Muscle layer of duodenum (tissue), 2 donors: ENCODE data around the gene SPATA20.
A peak's percentile ranks its signal among the peaks of the same experiment; 100 is the strongest.

ENCODE experiments used
- H3K27ac ChIP-seq: one replicate; pipeline ENCODE4 v1.7.0; 2013; ENCODE audit warnings: mild to moderate bottlenecking, low read length
- H3K27me3 ChIP-seq: one replicate; pipeline ENCODE4 v1.7.0; 2013; ENCODE audit warnings: low read depth, mild to moderate bottlenecking, control low read depth, low read length
- H3K36me3 ChIP-seq, 2 donors: one replicate each; pipeline ENCODE4 v1.7.0; 2013; ENCODE audit warnings: low read length in 2 of 2, control low read depth in 1 of 2, mild to moderate bottlenecking in 1 of 2; ENCODE audit not compliant: insufficient read depth in 2 of 2, control insufficient read depth in 1 of 2
- H3K4me1 ChIP-seq, 2 donors: one replicate each; pipeline ENCODE4 v1.7.0; 2013; ENCODE audit warnings: low read length in 2 of 2, mild to moderate bottlenecking in 2 of 2, control low read depth in 1 of 2, moderate library complexity in 1 of 2; ENCODE audit not compliant: insufficient read depth in 2 of 2, control insufficient read depth in 1 of 2
- H3K4me3 ChIP-seq, 2 donors: one replicate each; pipeline ENCODE4 v1.7.0; 2013; ENCODE audit warnings: low read length in 2 of 2, low read depth in 1 of 2, mild to moderate bottlenecking in 1 of 2
- H3K9me3 ChIP-seq, 2 donors: one replicate each; pipeline ENCODE4 v1.7.0; 2013; ENCODE audit warnings: low read length in 2 of 2, control low read depth in 1 of 2, mild to moderate bottlenecking in 1 of 2; ENCODE audit not compliant: control insufficient read depth in 1 of 2
- donor health status: healthy.

The SPATA20 gene

DNA sequence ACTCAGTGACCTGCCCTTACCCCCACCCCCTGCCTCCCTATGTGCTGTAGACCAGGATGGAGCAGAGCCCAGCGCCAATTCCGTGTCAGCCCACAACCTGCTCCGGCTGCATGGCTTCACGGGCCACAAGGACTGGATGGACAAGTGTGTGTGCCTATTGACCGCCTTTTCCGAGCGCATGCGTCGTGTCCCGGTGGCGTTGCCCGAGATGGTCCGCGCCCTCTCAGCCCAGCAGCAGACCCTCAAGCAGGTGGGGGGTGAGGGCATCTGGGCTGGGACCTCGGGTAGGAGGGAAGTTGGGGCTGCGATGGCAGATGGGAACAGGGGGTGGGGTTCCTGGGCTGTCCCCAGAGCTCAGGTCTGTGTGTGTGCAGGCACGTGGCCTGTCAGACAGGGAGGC, 7.2 kb downstream of the SPATA20 start:
- Histone ChIP-seq H3K4me3 (no peak overlapping the region), H3K27ac (no peak overlapping the region), H3K4me1 (peaks cover 0 to 10% of the 10 kb centered on the region in 2 donors), H3K27me3 (peaks cover 5% of the 10 kb centered on the region), H3K36me3 (peaks cover 0 to 36% of the 10 kb centered on the region in 2 donors), H3K9me3 (no peaks in the 10 kb centered on the region)

DNA sequence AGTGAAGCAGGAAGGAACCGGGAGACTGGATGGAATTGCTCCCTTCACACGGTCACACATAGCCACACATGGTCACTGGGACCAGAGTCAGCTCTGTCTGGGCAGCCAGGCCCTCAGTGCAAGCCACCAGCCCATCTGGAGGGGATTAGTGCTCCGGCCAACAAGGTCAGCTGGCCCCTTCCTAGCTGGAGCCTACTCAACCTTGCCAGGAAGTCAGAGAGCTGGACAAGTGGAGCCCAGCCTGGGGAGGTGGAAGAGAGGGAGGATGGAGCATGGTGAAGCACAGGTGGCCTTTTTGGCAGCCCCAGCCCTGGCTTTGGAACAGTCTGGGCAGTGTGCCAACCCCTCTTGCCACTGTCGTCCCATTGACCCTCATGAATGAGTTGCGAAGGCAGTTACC, 9.8 kb downstream of the SPATA20 start:
- no peaks in the 10 kb centered on the region for H3K9me3 ChIP-seq
- H3K4me1 ChIP-seq: peaks cover 9 to 33% of the 10 kb centered on the region in 2 donors
- peaks cover 0 to 20% of the 10 kb centered on the region in 2 donors for H3K36me3 ChIP-seq
- H3K4me3 ChIP-seq: no peak overlapping the region
- no peak overlapping the region for H3K27ac ChIP-seq
- peaks cover 15% of the 10 kb centered on the region for H3K27me3 ChIP-seq

DNA sequence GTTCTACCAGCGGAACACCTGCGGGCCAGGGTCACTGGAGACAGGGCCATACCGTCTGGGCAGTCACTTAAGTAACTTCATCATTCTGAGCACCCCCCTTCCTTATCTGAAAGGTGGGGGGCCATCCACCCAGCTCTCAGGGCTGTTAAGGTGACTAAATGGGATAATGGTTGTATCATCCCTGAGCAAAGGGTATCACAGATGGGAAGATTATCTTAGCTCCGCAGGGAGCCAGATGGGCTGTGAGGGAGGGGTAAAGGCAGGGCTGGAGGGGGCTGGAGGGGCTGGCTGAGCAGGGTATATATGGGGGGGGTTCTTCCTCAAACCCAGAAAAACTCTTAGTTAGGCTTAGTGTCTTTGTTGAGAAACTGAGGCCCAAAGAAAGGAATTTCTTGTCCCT, 10.7 kb downstream of the SPATA20 start:
- peaks cover 18% of the 10 kb centered on the region for H3K27me3 ChIP-seq
- H3K4me1 ChIP-seq: peaks cover 9 to 38% of the 10 kb centered on the region in 2 donors

DNA sequence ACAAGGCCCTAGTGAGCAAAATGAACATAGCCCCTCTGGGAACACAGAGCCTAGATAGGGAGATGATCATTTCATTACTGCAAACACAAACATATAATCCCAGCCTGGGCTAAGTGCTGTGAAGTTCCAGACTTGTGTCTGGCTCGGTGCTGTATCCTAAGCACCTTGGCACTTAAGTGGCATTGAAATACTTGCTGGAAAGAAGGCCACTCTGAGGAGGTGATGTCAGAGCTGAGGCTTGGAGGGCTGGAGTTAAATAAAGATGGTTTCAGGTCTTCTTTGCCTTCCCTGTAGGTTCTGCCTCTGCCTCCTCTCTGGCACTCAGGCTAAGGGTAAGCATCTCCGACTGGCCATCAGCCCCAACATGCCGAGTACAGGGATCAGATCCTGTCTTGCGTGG, 11.1 kb downstream of the SPATA20 start:
- H3K36me3 ChIP-seq: peaks cover 0 to 19% of the 10 kb centered on the region in 2 donors
- H3K4me3 ChIP-seq: no peak overlapping the region
- H3K9me3 ChIP-seq: no peaks in the 10 kb centered on the region
- peaks cover 9 to 38% of the 10 kb centered on the region in 2 donors for H3K4me1 ChIP-seq
- H3K27me3 ChIP-seq: peaks cover 23% of the 10 kb centered on the region
- H3K27ac ChIP-seq: no peak overlapping the region

More for the DNA sequence above, 10.7 kb downstream of the SPATA20 start:
- Histone ChIP-seq H3K27ac (no peak overlapping the region), H3K9me3 (no peaks in the 10 kb centered on the region), H3K36me3 (peaks cover 0 to 19% of the 10 kb centered on the region in 2 donors), H3K4me3 (no peak overlapping the region)

DNA sequence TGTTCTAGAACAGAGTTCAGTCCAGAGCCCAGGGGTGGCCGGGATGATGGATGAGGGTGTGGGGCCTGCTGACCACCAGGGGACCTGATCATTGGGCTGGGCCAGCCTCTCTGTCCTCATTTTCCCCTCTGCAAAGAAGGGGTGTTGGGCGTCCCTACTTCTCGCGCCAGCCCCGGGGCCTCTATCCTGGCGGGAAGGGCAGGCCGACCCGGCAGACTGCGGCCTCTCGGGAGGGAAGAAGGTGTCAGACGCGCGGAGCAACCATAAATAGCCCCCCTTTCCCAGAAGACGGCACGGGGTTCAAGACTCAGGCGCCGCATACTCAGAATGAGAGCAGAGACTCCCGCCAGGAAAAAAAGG, 11.6 kb downstream of the SPATA20 start:
- peak overlapping the region in 1 of 2 donors; percentile 63 for H3K4me3 ChIP-seq
- H3K36me3 ChIP-seq: peaks cover 0 to 19% of the 10 kb centered on the region in 2 donors
- H3K4me1 ChIP-seq: peaks cover 9 to 38% of the 10 kb centered on the region in 2 donors
- peaks cover 27% of the 10 kb centered on the region for H3K27me3 ChIP-seq
- H3K9me3 ChIP-seq: no peaks in the 10 kb centered on the region
- H3K27ac ChIP-seq: no peak overlapping the region

DNA sequence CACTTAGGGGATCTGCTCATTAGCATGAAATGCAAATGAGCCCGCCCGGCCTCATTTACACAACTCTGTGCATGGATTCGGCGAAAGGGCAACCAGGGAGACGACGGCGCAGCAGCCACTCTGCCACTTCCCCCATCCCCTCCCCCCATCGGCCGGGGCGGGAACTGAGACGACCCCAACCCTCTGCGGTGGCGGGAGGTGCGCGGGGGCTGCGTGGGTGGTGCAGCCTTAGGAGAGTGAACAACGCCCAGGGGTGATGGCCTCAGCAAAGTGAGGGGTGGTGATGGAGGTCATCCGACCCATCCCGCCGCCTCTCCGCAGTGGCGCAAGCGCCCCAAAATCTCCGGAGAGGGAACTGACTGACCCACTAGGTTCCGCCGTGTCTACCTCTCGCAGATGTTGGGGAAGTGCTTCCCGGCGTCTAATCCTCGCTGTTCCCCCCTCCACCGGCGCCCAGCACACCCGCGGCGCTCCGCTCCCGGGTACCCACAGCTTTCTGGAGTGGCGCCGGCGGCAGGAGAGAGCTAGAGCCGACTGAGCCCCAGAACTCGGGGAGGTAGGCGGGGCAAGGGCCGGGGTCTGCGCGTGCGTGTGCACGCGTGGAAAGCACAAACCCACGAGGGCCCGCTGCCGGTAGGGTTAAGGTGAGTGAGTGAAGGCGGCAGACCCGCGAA, 12.1 kb downstream of the SPATA20 start:
- Histone ChIP-seq H3K4me1 (peaks cover 9 to 38% of the 10 kb centered on the region in 2 donors), H3K4me3 (peak overlapping the region in 1 of 2 donors; percentile 63), H3K36me3 (peaks cover 0 to 19% of the 10 kb centered on the region in 2 donors), H3K27ac (no peak overlapping the region), H3K9me3 (no peaks in the 10 kb centered on the region), H3K27me3 (peaks cover 32% of the 10 kb centered on the region)

DNA sequence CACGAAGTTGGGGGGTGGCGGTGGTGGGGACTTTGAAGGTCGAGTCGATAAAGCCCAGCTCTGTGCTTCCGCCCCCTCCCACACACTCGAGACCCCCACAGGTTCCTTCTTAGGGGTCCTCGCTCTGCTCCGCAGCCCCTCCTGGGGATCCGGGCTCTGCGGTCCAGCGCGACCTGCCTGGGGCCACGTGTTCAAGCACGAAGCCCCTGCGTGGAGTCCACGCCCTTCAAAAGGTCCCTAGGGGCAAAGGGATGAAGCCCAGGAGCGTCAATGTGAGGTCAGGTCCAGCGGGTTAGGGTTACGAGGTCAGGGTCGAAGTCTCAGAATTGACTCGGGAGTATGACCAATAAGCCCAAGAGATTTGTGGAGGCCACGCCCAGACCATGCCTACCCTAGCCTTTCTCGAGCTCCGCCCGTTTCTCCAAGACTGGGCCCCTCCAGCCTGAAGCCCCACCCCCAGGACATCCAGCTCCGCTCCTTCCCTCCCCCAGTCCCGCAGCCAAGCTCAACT, 12.8 kb downstream of the SPATA20 start:
- H3K4me3 ChIP-seq: peak overlapping the region; percentile 37 to 63
- peaks cover 32% of the 10 kb centered on the region for H3K27me3 ChIP-seq
- peaks cover 0 to 19% of the 10 kb centered on the region in 2 donors for H3K36me3 ChIP-seq
- peaks cover 9 to 42% of the 10 kb centered on the region in 2 donors for H3K4me1 ChIP-seq
- H3K27ac ChIP-seq: no peak overlapping the region
- H3K9me3 ChIP-seq: no peaks in the 10 kb centered on the region

DNA sequence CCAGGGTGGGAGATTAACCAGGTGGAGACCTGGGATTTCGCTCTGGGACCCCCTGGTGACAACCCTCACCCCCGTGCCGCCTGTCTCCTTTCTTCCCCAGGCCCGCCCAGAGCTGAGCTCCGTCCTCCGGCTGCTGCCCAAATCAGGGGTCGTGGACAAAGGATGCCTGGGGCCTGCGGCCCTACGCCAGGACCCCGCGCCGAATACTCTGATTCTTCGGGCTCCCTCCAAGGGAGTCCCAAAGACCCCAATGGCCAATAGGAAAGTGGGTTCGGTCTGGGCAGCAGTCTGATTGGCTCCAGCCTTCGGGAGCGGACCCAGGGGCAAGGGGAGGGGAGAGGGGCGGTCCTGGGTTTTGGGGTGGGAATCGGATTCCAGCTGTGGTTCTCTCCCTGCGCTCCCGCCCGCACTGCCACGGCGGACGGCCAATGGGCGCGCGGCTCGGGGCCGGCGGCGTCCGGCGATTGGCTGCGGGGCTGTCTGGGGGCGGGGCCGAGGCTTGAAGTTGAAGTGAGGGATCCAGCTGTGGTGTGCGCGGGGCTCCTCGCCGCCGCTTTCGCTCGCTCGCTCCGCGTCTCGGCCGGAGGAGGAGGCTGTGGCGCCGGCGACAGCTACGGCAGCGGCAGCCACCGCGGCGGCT, 13.3 kb downstream of the SPATA20 start, which contains the start of gene CACNA1G:
Gene CACNA1G (plus strand): TSS at position 531 of the 640 bp plus-strand sequence. CDS start 745 bp downstream, outside the sequence.
- Histone ChIP-seq H3K27ac (no peak within 1 kb of the TSS), H3K27me3 (peaks cover 32% of the 10 kb centered on the region), H3K36me3 (peaks cover 0 to 14% of the 10 kb centered on the region in 2 donors), H3K4me1 (peaks cover 9 to 45% of the 10 kb centered on the region in 2 donors), H3K9me3 (no peaks in the 10 kb centered on the region), H3K4me3 (peak within 1 kb of the TSS; percentile 37 to 63)

DNA sequence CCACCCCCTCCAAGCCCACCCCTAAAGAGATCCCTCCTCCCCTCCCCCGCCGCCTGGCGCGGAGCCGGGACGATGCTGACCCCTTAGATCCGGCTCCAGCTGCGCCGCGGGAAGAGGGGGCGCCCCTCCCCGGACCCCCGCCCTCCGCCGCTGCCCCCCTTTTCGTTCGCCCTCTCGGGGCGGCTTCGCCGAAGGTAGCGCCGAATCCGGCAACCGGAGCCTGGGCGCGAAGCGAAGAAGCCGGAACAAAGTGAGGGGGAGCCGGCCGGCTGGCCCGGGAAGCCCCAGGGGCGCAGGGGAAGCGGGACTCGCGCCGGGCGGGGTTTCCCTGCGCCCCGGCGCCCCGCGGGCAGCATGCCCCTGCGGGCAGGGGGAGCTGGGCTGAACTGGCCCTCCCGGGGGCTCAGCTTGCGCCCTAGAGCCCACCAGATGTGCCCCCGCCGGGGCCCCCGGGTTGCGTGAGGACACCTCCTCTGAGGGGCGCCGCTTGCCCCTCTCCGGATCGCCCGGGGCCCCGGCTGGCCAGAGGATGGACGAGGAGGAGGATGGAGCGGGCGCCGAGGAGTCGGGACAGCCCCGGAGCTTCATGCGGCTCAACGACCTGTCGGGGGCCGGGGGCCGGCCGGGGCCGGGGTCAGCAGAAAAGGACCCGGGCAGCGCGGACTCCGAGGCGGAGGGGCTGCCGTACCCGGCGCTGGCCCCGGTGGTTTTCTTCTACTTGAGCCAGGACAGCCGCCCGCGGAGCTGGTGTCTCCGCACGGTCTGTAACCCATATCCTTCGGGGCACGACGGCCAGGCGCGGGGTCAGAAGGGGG, 14.2 kb downstream of the SPATA20 start:
- Histone ChIP-seq H3K36me3 (peaks cover 0 to 6% of the 10 kb centered on the region in 2 donors), H3K9me3 (no peaks in the 10 kb centered on the region), H3K27me3 (peaks cover 33% of the 10 kb centered on the region), H3K4me1 (peaks cover 9 to 52% of the 10 kb centered on the region in 2 donors), H3K4me3 (peak overlapping the region in 1 of 2 donors; percentile 63), H3K27ac (no peak overlapping the region)

DNA sequence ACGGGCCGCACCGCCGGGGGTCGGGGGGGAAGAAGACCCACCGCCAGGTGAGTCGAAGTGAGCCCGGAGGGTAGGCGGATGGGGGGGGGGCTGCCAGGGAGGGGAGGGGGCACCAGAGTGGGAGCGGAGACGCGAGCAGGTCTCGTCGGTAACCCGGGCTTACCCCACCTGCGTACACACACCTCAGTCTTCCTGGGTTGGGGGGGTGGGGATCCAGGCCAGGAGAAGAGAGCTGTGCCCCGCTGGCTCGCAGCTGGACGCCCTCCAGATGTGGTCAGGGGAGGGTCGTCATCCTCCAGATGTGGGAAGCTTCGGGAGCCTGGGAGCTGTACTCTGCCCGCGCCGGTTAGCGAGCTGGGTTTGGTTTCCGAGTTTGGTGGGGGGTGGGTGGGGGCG, 14.8 kb downstream of the SPATA20 start:
- Histone ChIP-seq H3K27me3 (peaks cover 39% of the 10 kb centered on the region), H3K36me3 (no peaks in the 10 kb centered on the region), H3K4me3 (no peak overlapping the region), H3K4me1 (peaks cover 9 to 56% of the 10 kb centered on the region in 2 donors), H3K27ac (no peak overlapping the region), H3K9me3 (no peaks in the 10 kb centered on the region)
